HG02678 (cell line): ENCODE results near the gene CARHSP1.
"Not testable (repeated sequence)": the region's sequence is repeated elsewhere in the genome, so short reads cannot be mapped to it uniquely, and the experiment has no call there.

Experiments
- ATAC-seq: cut with Tn5 transposase; IDR thresholded peaks from one replicate; pipeline ENCODE4 v1.9.1; 2021; ENCODE audit warnings: mild to moderate bottlenecking, moderate library complexity; ENCODE audit not compliant: unreplicated experiment

Gene CARHSP1

DNA sequence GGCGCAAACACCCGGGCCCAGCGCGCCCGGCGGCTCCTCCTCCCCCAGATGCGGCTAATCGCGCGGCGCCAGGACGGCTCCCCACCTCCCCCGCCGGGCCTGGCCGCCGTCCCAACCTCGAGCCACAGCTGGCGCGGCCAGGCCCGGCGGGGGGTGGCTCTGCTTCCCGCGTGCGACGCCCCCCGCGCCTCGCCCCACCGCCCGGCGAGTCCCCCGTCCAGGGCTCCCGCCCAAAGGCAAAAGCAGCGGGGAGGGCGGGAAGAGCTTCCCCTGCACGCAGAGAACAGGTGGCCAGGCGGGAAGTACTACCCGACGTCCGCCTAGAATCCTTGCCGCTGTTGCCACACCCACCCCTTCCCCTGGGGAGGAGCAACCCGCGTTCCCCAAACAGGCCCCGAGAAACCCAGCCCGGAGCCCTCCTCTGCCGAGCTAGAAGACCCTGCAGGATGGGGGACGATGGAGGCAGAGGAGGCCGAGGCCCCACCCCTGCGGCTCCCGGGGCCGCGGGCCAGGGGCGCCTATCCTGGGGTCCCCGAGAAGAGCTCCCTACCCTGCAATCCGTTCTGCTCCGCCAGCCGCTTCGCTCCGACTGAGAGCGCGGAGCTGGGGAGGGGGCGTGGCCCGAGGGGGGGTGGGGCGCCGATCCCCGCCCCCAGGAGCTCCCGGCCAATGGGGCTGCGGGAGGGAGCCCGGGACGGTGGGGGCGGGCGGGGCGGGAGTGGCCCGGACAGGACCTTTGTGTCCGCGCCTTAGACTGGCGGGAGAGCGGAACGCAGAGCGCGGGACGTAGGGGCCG lies at the start of gene CARHSP1:
Gene CARHSP1 (minus strand): TSS at position 591 of the 796 bp plus-strand sequence. CDS start 9,678 bp downstream, outside the sequence.
- ATAC-seq, result peak; percentile 68

DNA sequence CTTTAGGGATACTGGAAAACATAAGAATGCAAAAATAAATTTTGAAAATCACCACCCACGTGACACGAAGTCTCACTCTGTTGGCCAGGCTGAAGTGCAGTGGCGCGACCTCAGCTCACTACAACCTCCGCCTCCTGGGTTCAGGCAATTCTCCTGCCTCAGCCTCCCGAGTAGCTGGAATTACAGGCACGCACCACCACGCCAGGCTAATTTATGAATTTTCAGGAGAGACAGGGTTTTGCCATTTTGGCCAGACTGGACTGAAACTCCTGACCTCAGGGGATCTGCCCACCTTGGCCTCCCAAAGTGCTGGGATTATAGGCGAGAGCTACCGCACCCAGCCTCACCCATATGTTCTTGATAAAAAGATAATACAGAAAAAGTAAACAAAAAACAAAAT lies 48.5 kb upstream of the CARHSP1 start:
- not testable (repeated sequence) for ATAC-seq

DNA sequence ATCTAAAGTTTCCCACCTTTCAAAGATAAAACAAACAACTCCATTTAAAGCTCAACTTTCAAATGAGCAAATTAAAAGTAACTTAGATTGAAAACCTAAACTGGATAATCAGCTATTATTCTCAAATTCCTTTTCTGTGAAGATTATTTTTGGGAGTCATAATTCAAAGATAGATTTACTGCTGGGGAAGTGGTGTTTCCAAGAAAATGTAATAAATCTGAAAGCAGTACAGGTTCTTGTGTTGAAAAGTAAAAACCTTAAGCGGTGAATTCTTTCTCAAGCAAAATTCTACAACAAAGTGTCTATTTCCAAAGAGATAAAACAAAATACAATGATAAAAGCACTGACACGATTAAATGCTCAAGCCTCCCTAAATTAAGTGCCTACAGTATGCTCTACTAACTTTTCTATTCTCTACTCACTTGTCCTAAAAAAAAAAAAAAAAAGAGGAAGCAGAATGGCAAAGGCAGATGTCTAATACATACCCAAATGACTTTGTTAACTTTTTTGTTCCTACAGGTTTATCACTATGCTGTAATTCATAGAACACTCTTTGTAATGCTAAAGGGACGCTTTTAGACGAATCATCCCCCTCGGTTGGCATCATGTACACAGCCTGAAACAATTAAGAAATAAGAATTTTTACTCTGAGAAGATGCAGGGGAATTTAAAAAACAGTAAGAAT lies 47.9 kb upstream of the CARHSP1 start:
- ATAC-seq, result no peak

DNA sequence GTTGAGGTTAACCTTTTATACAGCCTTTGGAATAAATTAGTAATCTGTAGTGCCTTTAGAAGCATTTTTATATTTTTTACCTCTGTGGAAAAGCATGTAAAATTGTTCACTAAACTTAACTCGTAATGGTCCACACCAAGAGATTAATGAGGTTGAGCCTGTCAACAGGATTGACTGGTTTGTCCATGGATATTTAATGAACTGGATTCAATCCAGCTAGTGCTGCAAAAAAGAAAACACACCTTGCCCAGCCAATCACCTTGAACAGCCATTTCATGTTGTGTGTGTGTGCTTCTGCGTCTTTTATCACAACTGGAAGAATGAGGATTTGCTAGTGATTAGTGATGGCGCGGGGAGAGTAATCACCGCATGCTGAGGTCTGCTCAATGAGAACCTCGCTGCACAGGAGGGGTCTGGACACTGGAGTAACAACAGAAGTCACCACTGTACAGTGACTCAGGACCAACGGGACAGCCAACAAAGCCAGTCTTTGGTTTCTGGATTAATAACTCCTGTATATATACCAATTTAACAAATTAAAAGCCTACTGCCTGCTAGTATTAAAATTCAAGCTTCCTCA lies 47.0 kb upstream of the CARHSP1 start:
- no peak for ATAC-seq

DNA sequence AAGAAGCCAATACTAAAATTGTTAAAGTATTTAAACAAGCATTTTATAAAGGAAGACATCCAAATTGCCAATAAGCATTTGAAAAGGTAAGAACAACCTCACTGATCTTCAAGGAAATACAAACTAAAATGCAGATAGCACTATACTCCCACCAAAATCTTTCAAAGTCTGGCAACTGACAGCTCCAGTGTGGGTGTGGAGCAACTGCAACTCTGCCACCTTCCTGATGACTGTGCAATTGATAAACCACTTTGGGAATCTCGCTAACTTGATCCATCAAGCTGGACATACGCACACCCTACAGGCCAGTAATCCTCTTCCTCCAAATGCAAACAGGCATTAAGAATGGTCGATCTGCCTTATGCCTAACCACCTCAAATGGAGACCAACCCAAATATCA lies 45.3 kb upstream of the CARHSP1 start:
- no peak for ATAC-seq

DNA sequence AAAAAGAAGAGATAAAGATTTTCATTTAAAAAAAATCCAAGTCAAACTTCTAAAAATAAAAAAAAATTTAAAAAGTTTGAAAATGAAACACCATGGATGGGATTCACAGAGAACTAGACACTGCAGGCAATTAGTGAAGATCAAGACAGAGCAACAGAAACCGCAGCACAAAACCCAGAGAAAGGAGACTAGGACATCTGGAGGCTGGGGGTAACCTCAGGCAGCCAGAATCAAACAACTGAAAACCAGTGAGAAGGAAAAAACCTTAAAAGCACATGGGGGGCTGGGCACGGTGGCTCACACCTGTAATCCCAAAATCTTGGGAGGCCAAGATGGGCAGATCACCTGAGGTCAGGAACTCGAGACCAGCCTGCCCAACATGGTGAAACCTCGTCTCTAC lies 44.0 kb upstream of the CARHSP1 start:
- no peak for ATAC-seq

DNA sequence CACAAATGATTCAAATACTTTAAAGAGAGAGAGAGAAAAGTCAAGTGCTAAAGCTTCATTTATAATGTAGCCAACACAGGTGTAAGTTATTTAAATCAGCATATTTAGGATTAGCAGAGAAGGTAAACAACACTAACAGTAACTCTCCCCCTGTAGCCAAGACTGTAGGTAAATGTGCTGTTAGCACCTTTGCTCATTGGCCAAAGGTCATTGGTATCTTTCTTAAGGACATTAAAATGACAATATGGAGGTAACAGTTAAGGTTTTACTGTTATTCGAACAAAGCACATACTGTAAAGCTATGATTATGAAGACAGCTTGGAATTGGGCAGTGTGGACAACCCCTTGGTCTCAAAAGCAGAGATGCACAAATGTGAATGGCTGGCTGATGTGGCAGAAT lies 42.0 kb upstream of the CARHSP1 start:
- no peak for ATAC-seq

DNA sequence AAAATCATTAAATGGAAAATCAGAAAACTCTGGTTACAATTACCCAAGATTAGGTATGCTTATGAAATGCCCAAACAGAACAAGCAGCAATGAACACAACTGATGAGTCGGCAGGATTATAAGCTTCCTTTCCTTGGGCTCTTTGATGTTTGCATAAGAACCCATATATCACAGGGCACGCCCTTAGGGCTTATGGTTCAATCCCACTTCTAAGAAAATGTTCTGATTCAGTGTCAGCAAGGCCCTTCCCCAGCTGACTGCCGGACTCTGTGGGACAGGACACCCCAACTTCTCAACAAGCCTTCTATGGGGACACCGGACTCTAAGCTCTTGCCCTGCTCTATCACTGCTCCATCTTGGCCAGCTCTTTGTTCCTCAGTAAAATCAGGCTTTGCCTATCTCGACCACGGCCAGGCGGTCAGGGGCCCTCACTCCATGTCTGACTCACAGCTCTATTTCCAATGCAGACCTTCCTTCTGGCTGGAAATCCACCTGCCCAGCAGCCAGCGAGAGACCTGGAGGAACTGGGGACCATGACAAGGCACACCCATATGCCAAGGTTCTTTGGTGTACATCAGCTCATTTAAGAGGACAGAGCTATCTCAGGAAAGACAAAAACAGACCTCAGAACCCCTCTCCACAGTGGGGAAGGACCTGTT lies 40.1 kb upstream of the CARHSP1 start:
- ATAC-seq, result no peak

DNA sequence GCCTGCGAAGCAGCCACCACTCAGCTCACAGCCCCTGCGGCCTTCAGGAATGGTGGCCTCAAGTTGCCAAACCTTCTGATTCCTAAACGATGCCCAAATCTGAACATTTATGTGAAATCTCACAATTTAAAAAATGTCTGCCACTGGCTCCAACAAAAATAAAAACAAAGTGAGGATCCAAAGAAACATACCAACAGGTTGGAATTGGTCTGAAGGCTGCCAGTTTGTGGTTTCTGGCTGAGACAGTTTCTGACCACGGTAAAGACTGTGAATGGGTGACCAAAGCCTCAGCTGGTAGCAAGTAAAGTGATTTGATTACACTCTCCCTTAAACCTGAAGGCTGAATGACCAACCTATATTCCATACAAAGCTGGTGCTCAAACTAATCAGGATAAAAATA lies 38.3 kb upstream of the CARHSP1 start:
- no peak for ATAC-seq

DNA sequence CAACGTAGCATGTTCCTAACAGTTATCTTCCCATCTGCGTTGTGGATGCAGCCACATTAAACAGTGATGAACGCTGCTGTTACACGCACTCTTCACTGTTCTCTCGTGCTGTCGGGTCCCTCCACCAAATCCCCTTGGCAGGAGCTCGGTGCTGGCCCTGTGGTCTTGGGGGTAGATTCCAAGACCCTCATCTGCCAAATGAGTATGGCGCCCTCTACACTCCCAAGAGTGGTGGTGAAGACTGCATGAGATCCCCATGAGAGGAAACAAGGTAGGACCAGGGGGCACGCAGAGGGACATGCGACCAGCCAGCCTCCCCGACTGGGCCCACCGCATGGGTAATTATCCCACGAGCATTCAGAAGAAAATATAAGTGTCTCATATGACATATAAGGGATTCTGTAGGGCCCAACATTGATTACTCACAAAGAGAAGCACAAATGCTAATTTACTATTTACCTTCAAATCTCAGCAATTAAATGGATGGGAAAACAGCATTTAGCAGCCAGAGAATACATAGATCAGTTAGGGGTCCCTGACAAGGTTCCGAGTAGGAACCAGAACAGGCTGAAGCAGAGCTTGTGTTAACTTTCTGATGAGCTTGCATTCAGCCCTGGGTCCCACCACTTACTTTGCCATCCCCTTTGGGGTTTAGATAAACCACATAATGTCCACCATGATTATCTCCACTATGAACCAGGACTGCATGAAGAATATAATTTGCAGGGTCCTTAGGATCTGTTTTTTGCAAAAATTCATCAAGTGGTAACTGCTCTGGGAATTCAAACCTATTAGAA lies 37.2 kb upstream of the CARHSP1 start:
- ATAC-seq, result no peak

DNA sequence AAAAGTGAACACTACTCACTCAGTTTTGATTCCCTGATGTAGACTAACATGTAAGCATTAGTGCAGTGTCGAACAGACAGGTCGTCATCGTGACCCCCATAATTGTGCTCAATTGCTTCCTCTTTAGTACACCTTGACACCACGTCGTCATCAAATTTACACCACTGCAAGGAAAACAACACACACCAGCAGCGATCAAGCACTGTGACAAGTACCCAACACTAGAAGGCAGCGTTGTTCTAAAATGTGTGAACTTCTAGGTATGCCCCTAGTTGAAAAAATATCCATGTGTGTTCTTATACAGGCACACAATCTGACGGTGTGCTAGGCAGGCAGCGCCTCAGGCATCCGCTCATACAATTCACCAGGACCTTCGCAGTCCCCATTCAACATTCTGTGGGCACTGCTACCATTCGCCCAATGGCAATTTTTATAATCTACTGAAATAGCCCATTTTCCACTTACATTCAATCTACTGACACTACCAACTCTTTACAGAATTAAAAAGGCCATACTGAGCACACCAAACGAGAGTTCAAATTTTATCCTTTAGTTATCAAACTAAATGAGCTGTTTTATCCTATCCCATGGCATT lies 36.5 kb upstream of the CARHSP1 start:
- ATAC-seq, result peak; percentile 63

DNA sequence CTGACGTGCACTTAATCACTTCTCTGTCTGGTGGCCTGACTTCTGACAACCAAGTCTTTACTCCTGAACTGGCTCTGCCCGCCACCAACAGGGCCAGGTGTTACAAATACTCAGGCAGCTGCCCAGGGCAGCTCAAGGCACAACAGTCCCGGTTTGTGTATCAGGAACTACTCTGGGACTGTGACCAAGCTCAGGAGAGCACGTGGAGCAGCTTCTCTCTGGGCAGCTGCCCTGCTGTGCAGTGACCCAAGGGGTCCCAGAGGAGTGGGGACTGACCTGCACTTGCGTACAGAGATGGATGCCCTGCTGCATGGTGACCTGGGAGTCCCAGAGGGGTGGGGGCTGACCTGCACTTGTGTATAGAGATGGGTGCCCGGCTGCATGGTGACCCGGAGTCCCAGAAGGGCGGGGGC lies 35.2 kb upstream of the CARHSP1 start:
- ATAC-seq, result no peak

DNA sequence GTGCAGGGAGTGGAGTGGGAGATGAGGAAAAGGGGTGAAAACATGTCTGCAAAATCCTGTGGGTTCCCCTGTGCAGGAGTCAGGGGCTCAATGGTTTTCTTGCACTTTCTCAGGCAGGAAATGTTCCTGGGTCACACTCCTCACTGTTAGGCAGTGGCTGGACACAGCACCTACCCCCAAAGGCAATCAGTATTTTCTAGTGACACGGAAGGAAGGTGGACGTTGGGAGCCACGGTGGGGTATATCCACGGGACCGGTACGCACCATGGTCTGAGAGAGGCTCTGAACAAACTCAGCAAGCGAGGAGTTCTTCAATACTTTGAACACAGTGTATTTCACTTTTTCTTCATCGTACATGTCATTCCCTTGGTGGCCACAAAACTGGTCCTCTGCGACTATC lies 34.2 kb upstream of the CARHSP1 start:
- no peak for ATAC-seq

DNA sequence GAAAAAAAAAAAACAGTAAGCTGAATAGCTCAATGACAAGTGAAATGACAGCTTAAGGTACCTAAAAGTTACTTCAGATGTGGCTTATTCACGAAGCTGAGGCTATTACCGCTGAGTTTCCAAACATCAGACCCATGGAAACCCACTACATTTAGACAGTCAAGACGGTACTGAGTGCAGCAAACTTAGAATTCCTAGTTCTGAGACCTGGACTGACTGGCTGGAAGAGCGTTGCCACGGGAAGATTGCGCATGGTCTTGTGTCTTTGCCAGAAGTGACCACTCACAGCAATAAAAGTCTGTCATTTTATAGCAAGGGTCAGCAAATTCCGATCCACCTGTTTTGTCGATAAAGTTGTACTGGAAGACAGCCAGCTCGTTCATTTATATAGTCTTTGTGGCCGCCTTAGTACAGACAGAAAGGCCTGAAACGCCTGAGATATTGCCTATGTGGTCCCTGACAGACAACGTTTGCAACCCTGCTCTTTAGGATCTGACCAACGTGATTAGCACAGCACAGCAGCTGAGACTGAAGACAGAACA lies 32.6 kb upstream of the CARHSP1 start:
- no peak for ATAC-seq

DNA sequence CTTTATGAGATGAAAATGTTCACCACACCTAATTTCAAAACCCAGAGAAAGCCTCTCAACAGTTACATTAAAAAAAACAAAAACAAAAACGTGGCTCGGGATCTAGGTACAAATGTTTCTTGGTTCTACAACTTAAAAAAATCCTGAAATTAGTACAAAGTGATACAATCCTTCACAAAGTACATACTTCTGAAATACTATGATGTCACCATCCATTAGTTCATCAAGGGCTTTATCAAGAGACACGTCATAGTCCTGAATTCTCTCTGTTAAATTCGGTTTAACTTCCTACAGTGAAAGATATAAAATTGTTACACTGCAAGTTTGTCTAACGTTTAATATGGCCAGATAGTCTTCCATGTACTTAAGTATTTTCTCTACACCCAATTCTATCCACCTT lies 31.5 kb upstream of the CARHSP1 start:
- ATAC-seq, result no peak

DNA sequence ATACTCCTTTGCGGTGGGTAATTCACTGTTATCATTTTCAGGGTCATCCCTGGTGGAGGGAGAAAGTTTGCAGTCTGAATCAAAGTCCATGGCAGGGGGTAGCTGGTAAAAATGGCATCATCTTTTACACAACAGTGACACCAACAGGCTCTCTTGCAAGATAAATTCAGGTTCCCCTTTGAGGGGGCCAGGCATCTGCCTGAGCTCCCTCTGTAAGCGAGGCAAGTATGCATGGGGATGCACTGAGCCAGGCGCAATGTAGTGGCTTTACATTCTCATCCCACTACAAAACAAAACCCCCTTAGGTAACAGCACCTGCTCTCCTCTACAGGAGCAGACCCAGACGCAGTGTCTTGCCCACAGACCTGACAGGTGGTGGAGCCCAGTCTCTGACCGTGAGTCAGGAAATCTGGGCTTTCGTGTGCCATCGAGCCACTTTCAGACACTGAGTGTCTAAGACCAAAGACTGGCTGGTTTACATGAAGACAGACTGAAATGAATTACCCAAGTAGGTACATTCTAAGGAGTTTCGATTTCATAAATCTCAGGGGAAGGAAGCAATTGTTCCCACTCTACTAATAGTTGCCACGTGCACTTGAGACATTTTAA lies 31.0 kb upstream of the CARHSP1 start:
- peak; percentile 83 for ATAC-seq

DNA sequence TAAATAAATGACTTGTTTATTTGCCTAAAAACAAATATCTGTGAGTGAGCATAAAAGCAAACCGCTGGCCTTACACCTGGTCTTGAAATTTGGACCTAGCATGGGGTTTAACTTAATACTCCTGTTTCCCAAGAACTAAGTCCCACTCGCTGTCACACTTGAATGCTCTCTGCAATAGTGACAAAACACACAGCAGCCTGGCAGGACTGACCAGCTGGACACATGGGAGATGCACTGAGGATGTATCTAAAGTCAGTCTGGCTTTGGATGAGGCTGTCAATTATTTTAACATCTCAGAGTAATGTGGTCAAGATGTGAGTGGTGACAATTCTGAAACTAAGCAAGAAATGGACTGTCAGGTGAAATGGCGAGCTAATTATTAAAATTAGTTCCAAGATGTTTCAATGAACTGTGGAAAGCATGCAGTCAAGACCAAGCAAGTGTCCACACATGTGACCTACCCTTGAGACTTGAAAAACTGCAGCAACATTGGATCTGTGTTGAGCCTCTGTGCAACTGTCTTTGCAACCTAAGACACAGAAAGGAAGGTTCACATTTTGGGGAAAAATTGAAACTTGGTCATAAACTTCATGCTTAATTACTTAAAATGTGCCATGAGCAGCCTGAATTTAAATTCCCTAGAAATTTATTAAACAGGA lies 30.0 kb upstream of the CARHSP1 start:
- no peak for ATAC-seq

DNA sequence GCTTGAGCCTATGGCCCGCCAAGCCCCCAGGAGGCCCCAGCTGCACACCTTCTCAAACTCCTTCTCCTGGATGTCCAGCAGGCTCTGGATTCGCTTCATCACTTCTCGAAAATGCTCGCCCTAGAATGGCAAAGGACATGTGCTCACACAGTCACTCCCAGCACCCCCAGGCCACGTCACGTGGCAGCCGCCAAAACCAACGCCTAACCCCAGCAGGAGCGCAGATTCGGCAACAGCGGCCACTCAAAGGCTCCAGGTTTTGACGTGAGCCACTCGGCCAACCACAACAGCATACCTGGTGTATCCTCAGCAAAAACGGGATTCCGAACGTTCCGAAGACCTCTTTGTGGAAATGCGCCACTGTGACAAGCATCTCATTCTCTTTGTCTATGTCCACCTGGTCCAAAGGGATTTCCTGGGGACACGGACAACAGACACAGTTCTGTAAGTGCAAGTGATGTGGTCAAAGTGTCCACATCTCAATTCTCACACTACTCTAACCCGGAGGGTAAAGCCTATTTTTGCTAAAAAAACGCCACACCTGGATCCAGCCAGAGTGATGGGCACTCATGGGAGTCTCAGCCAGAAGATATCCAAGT lies 26.0 kb upstream of the CARHSP1 start:
- no peak for ATAC-seq
